ENCODE data around the gene STPG3. TPM values are rescaled to one million over a fixed set of nuclear protein-coding genes. Genes with fewer than 3 reads are reported as not detected.
A peak's percentile ranks its signal among the peaks of the same experiment; 100 is the strongest.

STPG3 gene
- total and polyA plus RNA-seq, 9 of the 15 experiments (the other 6 are each of a cell fraction or from before 2014, with no cell fraction given) = not detected

DNA sequence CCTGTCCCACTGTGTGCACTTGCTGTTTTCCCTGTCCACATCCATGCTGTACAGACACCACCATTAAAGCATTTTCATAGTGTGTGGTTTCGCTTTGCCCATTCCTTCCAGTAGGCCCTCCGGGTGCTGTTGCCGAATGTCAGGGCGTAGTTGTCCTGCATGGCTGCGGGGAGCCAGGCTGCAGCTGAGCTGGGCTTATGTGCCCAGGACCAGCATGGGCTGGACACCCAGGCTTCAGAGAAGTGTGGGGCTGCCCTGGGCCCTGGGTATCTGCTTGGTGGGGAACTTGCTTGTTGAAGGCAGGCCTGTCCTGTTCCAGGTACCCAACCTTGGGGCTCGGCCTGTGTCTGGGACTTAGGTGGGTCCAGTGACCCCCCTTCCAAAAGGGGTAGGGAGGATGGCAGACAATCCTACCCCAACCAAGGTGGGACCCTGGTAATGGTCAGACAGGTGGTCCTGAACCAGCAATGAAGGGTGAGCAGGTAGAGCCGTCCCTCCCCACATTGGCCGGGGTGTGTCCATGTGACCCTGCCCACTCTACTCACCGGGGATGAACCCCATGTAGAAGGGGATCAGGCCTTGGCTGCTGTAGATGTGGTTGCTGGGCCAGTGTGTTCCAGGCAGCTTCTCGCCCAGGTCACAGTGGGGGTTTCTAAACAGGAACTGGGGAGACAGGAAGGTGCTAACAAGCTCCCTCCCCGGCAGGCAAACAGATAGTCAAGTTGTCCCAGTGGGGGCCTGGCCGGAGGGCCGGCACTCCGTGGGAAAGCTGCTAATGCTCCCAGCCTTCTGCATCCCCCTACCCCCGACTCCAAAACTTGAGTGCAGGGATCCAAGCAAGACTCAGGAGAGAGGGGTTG, 7.2 kb upstream of the STPG3 start:
- no TSS peak for BruUV-seq (replicated peaks)
- H3K9me3 ChIP-seq (replicated peaks; ENCODE audit: control insufficient read depth, insufficient read depth, low read depth, low read length) = no peaks in the 10 kb centered on the region
- peaks cover 4% of the 10 kb centered on the region for H3K9me1 ChIP-seq (ENCODE audit: control insufficient read depth, insufficient read depth, low read length)
- H3K4me2 ChIP-seq (ENCODE audit: insufficient read depth, low read length) = peak overlapping the region; percentile 47
- WGBS (ENCODE audit: insufficient coverage, low coverage, missing lambda C conversion rate) = 52% methylated on average over 15 of the region's 15 CpGs
- in situ Hi-C loops (cut with MboI) = loop anchor here (25.0 kb wide), 1 partner anchor 457 kb away; the partner anchor contains the start of genes CCDC183 and TMEM141
- ChIA-PET CTCF (ENCODE audit: low intra/inter-chr PET ratio) (no interaction called here), POLR2A (interaction anchor here (0.6 to 6.5 kb wide), 17 partner anchors 10 to 483 kb away, joined by 3 to 221 read pairs (median 4); partner anchors contain the start of genes EXD3, NELFB, NOXA1 and STPG3)
- H3K36me3 ChIP-seq (ENCODE audit: control insufficient read depth, insufficient read depth, low read length) = peaks cover 27% of the 10 kb centered on the region
- H3K4me1 ChIP-seq (replicated peaks in 1 of 2; ENCODE audit: control insufficient read depth in 2 of 2, insufficient read depth in 2 of 2, low read length in 2 of 2) = peaks cover 21 to 79% of the 10 kb centered on the region in 2 experiments; a peak in 4 of 5 replicates
- H2AFZ ChIP-seq (ENCODE audit: low read depth, low read length) = no peak overlapping the region
- FAIRE-seq (peak; percentile 70), ATAC-seq (peak; percentile 8), DNase-seq (ENCODE audit: extremely low read depth in 1 of 4, low spot score in 3 of 4) (peak in 1 of 4 experiments; percentile 41)
- H3K27ac ChIP-seq (ENCODE audit: extremely low read depth, low read depth, low read length) = no peak overlapping the region; the same call in 2 of the 3 replicates
- intact Hi-C loops (cut with micrococcal nuclease) = loop anchor here (5.0 to 10.0 kb wide), 2 partner anchors 58 to 459 kb away; partner anchors contain the start of gene NRARP
- H3K79me2 ChIP-seq (ENCODE audit: control insufficient read depth, insufficient read depth, low read length) = peaks cover 47% of the 10 kb centered on the region
- H3K4me3 ChIP-seq = no peak overlapping the region
- H3K27me3 ChIP-seq (ENCODE audit: control insufficient read depth in 2 of 2, insufficient read depth in 2 of 2, low read length in 2 of 2) = no peaks in the 10 kb centered on the region
- H3K9ac ChIP-seq (ENCODE audit: insufficient read depth in 1 of 2, low read depth in 2 of 2, low read length in 2 of 2) = peak overlapping the region; percentile 17 to 100; a peak in 3 of 4 replicates
- H4K20me1 ChIP-seq (replicated peaks; ENCODE audit: control insufficient read depth, insufficient read depth, low read length) = peaks cover 30% of the 10 kb centered on the region
- TF ChIP-seq L3MBTL2 (IDR thresholded peaks at IDR 0.05) (no peak), SLC30A9 (CRISPR knock-in tag; IDR thresholded peaks at IDR 0.05) (no peak), NONO (IDR thresholded peaks at IDR 0.05; ENCODE audit: low read depth in 2 of 2, low read length in 1 of 2) (no peak), ZNF589 (CRISPR knock-in tag; IDR thresholded peaks at IDR 0.05; ENCODE audit: low read depth) (no peak), ZNF57 (CRISPR knock-in tag; IDR thresholded peaks at IDR 0.05) (no peak), TEAD4 (IDR thresholded peaks at IDR 0.05; ENCODE audit: low read length) (no peak; the same call in none of the 2 replicates), TEAD4 (CRISPR knock-in tag; IDR thresholded peaks at IDR 0.05; ENCODE audit: borderline replicate concordance) (0 out of 2 replicates have a peak, but pooled peaks have one; percentile 54), RB1 (IDR thresholded peaks at IDR 0.05; ENCODE audit: low read depth) (no peak), DDX20 (tag; IDR thresholded peaks at IDR 0.05; ENCODE audit: low read depth) (no peak), GABPB2 (CRISPR knock-in tag; conservative IDR thresholded peaks at IDR 0.05) (no peak), MYNN (IDR thresholded peaks at IDR 0.05) (peak; percentile 39; the same call in 1 of the 2 replicates), MYNN (CRISPR knock-in tag; IDR thresholded peaks at IDR 0.05) (no peak)
- TF ChIP-seq, protein P1, sequence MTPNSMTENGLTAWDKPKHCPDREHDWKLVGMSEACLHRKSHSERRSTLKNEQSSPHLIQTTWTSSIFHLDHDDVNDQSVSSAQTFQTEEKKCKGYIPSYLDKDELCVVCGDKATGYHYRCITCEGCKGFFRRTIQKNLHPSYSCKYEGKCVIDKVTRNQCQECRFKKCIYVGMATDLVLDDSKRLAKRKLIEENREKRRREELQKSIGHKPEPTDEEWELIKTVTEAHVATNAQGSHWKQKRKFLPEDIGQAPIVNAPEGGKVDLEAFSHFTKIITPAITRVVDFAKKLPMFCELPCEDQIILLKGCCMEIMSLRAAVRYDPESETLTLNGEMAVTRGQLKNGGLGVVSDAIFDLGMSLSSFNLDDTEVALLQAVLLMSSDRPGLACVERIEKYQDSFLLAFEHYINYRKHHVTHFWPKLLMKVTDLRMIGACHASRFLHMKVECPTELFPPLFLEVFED (CRISPR knock-in tag; conservative IDR thresholded peaks at IDR 0.05) = peak; percentile 96
- TF ChIP-seq, protein P2, sequence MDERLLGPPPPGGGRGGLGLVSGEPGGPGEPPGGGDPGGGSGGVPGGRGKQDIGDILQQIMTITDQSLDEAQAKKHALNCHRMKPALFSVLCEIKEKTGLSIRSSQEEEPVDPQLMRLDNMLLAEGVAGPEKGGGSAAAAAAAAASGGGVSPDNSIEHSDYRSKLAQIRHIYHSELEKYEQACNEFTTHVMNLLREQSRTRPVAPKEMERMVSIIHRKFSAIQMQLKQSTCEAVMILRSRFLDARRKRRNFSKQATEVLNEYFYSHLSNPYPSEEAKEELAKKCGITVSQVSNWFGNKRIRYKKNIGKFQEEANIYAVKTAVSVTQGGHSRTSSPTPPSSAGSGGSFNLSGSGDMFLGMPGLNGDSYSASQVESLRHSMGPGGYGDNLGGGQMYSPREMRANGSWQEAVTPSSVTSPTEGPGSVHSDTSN (CRISPR knock-in tag; IDR thresholded peaks at IDR 0.05; ENCODE audit: low read depth) = no peak
- TF ChIP-seq, protein P2 (tag; conservative IDR thresholded peaks at IDR 0.05; ENCODE audit: low read depth) = no peak
